ENCODE measurements around the gene CCNYL1. TPM values are rescaled to one million over a fixed set of nuclear protein-coding genes. Genes with fewer than 3 reads are reported as not detected.
"Not testable (repeated sequence)": the region's sequence is repeated elsewhere in the genome, so short reads cannot be mapped to it uniquely, and the experiment has no call there.

Gene CCNYL1
- total RNA-seq, 3 donors from 2014 or later (not counting 1 experiment from before 2014, with no cell fraction given), result 7.9 to 11.7 (median 10.2) TPM

- no peak overlapping the region for H3K27ac Mint-ChIP-seq
- H3K36me3 Mint-ChIP-seq, result no peaks in the 10 kb centered on the region
- H3K4me1 Mint-ChIP-seq, result no peaks in the 10 kb centered on the region
- Histone ChIP-seq H3K36me3 (ENCODE audit: control insufficient read depth, insufficient read depth, low read length) (peaks cover 11% of the 10 kb centered on the region), H3K4me3 (ENCODE audit: low read length) (no peak overlapping the region), H3K27me3 (ENCODE audit: control insufficient read depth, insufficient read depth, low read length) (no peaks in the 10 kb centered on the region), H3K9me3 (ENCODE audit: control insufficient read depth, insufficient read depth, low read length) (no peaks in the 10 kb centered on the region), H3K4me1 (ENCODE audit: control insufficient read depth, insufficient read depth, low read length) (no peaks in the 10 kb centered on the region), H3K27ac (ENCODE audit: low read length) (no peak overlapping the region)
- no peak for DNase-seq
- H3K4me3 Mint-ChIP-seq, result no peak overlapping the region
- ATAC-seq, result no peak
- intact Hi-C loops (cut with micrococcal nuclease), result loop anchor here (10.0 kb wide), 1 partner anchor 226 kb away; no protein-coding TSS in a partner anchor
- H3K9me3 Mint-ChIP-seq, result no peaks in the 10 kb centered on the region
- no peak for TF ChIP-seq CTCF (IDR thresholded peaks at IDR 0.05)
- H3K27me3 Mint-ChIP-seq (ENCODE audit: low read depth in 2 of 2), result no peaks in the 10 kb centered on the region
Measured at GRCh38 chr2:207748993-207749392, 37.6 kb downstream of the CCNYL1 start.

DNA sequence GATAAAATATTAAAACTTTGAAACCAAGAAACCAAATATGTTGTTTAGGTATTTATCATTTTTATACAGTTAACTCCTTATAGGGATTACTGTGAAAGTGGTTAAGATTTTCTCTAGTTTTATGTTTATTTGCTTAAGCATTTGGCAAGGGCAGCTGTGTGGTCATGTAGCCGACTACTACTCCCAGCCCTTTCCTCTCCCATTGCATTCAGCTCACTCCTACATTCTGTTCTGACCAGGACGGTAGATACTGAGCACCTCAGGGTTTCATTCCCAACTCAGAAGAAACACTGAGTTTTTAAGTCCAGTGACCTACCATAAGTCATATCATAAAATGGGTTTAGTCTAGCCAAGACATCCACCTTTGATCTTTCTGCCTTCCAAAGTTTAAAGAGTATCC lies 38.4 kb downstream of the CCNYL1 start:
- H3K4me3 ChIP-seq (ENCODE audit: low read length), result no peak overlapping the region
- no peaks in the 10 kb centered on the region for H3K27me3 Mint-ChIP-seq (ENCODE audit: low read depth in 2 of 2)
- intact Hi-C loops (cut with micrococcal nuclease), result loop anchor here (10.0 kb wide), 1 partner anchor 225 kb away; no protein-coding TSS in a partner anchor
- no peaks in the 10 kb centered on the region for H3K4me1 ChIP-seq (ENCODE audit: control insufficient read depth, insufficient read depth, low read length)
- H3K27ac Mint-ChIP-seq, result no peak overlapping the region
- H3K9me3 Mint-ChIP-seq, result no peaks in the 10 kb centered on the region
- no peaks in the 10 kb centered on the region for H3K36me3 Mint-ChIP-seq
- H3K9me3 ChIP-seq (ENCODE audit: control insufficient read depth, insufficient read depth, low read length), result no peaks in the 10 kb centered on the region
- no peak overlapping the region for H3K27ac ChIP-seq (ENCODE audit: low read length)
- H3K27me3 ChIP-seq (ENCODE audit: control insufficient read depth, insufficient read depth, low read length), result no peaks in the 10 kb centered on the region
- no peak for ATAC-seq
- H3K36me3 ChIP-seq (ENCODE audit: control insufficient read depth, insufficient read depth, low read length), result peaks cover 11% of the 10 kb centered on the region
- DNase-seq, result no peak
- no peaks in the 10 kb centered on the region for H3K4me1 Mint-ChIP-seq
- WGBS (ENCODE audit: insufficient coverage), result 96% methylated on average over 2 of the region's 2 CpGs
- TF ChIP-seq CTCF (IDR thresholded peaks at IDR 0.05), result no peak
- no peak overlapping the region for H3K4me3 Mint-ChIP-seq

- WGBS (ENCODE audit: insufficient coverage), result 97% methylated on average over 5 of the region's 7 CpGs
- no peak overlapping the region for H3K4me3 ChIP-seq (ENCODE audit: low read length)
- no peaks in the 10 kb centered on the region for H3K27me3 Mint-ChIP-seq (ENCODE audit: low read depth in 2 of 2)
- TF ChIP-seq CTCF (IDR thresholded peaks at IDR 0.05), result no peak
- intact Hi-C loops (cut with micrococcal nuclease), result no loop called here
- peaks cover 11% of the 10 kb centered on the region for H3K36me3 ChIP-seq (ENCODE audit: control insufficient read depth, insufficient read depth, low read length)
- H3K9me3 ChIP-seq (ENCODE audit: control insufficient read depth, insufficient read depth, low read length), result no peaks in the 10 kb centered on the region
- DNase-seq (no peak), ATAC-seq (no peak)
- no peaks in the 10 kb centered on the region for H3K27me3 ChIP-seq (ENCODE audit: control insufficient read depth, insufficient read depth, low read length)
- no peaks in the 10 kb centered on the region for H3K9me3 Mint-ChIP-seq
- no peak overlapping the region for H3K4me3 Mint-ChIP-seq
- no peaks in the 10 kb centered on the region for H3K36me3 Mint-ChIP-seq
- no peak overlapping the region for H3K27ac Mint-ChIP-seq
- H3K4me1 Mint-ChIP-seq, result no peaks in the 10 kb centered on the region
- no peak overlapping the region for H3K27ac ChIP-seq (ENCODE audit: low read length)
- no peaks in the 10 kb centered on the region for H3K4me1 ChIP-seq (ENCODE audit: control insufficient read depth, insufficient read depth, low read length)
Measured at GRCh38 chr2:207750345-207750744, 38.9 kb downstream of the CCNYL1 start.

GRCh38 chr2:207750876-207751275 lies 39.4 kb downstream of the CCNYL1 start:
- Histone ChIP-seq H3K36me3 (ENCODE audit: control insufficient read depth, insufficient read depth, low read length) (peaks cover 11% of the 10 kb centered on the region), H3K27ac (ENCODE audit: low read length) (no peak overlapping the region), H3K9me3 (ENCODE audit: control insufficient read depth, insufficient read depth, low read length) (no peaks in the 10 kb centered on the region), H3K4me3 (ENCODE audit: low read length) (no peak overlapping the region), H3K27me3 (ENCODE audit: control insufficient read depth, insufficient read depth, low read length) (no peaks in the 10 kb centered on the region), H3K4me1 (ENCODE audit: control insufficient read depth, insufficient read depth, low read length) (no peaks in the 10 kb centered on the region)
- ATAC-seq (no peak), DNase-seq (no peak)
- Mint-ChIP-seq H3K27ac (no peak overlapping the region), H3K36me3 (no peaks in the 10 kb centered on the region), H3K27me3 (ENCODE audit: low read depth in 2 of 2) (no peaks in the 10 kb centered on the region), H3K4me1 (no peaks in the 10 kb centered on the region), H3K9me3 (no peaks in the 10 kb centered on the region), H3K4me3 (no peak overlapping the region)
- TF ChIP-seq CTCF (IDR thresholded peaks at IDR 0.05), result no peak
- intact Hi-C loops (cut with micrococcal nuclease), result no loop called here
- WGBS (ENCODE audit: insufficient coverage), result 86% methylated on average over 1 of the region's 2 CpGs

DNA sequence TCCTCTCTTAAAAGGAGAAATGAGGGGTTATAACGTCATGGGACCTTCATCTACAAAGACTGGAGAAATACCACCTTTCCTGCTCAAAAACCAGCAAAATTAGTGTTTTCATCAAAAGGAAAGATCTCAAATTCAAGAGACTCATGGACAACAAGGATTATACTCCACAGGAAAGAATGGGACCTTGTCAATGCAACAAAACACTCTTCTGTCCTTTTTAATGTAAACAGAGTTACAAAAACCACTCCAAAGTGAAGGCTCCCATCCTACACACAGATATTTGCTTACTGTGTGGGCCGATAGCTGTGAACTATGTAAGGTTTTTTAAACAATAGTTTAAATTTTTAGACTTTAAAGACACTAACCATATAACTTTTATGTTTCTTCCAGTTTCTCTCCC lies 42.2 kb downstream of the CCNYL1 start:
- ATAC-seq; H3K27me3 ChIP-seq (ENCODE audit: control insufficient read depth, insufficient read depth, low read length); DNase-seq; intact Hi-C loops (cut with micrococcal nuclease); H3K36me3 Mint-ChIP-seq; H3K4me3 ChIP-seq (ENCODE audit: low read length); H3K36me3 ChIP-seq (ENCODE audit: control insufficient read depth, insufficient read depth, low read length); H3K9me3 Mint-ChIP-seq; H3K27ac Mint-ChIP-seq; H3K4me1 ChIP-seq (ENCODE audit: control insufficient read depth, insufficient read depth, low read length); H3K4me3 Mint-ChIP-seq; H3K27ac ChIP-seq (ENCODE audit: low read length); H3K9me3 ChIP-seq (ENCODE audit: control insufficient read depth, insufficient read depth, low read length); H3K4me1 Mint-ChIP-seq; H3K27me3 Mint-ChIP-seq (ENCODE audit: low read depth in 2 of 2): not testable (repeated sequence)
- 88% methylated on average over 1 of the region's 2 CpGs for WGBS (ENCODE audit: insufficient coverage)

Data from natural killer cell (primary cell).